Measurements from ENCODE around the gene TEX10. TPM values are rescaled to one million over a fixed set of nuclear protein-coding genes. Genes with fewer than 3 reads are reported as not detected.
A peak's percentile ranks its signal among the peaks of the same experiment; 100 is the strongest.
"Not testable (repeated sequence)": the region's sequence is repeated elsewhere in the genome, so short reads cannot be mapped to it uniquely, and the experiment has no call there.

The TEX10 gene
- 10 to 100 TPM; 21.0 to 24.4 TPM for total RNA-seq

DNA sequence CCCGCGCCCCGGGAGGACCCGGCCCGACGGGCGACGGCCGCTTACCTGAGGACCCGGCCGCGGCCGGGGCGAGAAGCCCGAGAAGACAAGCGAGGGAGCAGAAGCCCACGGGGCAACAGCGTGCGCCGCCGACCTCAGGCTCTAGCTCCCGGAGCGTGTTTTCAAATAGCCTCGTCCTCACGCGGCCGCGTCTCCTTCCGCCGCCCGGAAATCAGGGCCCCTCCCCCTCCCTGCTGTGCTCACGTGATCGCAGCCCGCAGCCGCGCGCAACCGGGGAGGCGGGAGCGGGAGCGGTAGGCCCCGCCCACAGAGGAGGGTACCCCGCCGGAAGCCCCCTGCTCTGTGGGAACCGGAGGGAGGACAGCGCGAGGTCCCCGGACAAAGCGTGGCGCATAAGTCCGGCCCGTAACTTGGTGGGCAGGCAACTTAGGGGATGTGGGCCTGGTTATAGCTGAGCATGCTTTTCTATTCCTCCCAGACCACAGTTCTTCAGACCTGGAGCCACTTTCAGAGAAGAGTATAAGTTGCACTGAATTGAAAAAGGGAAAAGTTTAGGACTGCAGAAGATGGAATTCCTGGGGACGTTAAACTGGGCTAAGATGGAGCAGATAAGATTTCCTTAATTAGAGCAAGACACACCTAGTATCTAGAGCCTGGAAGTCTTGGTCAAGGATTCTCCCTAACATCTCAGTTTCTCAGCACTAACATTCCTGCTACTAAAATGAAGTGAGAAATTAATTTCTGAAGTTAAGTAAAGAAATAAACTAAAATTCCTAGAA is at the start of gene TEX10:
Gene TEX10 (minus strand): TSS at position 216 of the 779 bp plus-strand sequence. CDS start 3,579 bp downstream, outside the sequence.
- DNase-seq (peak; percentile 91), ATAC-seq (peak; percentile 88)
- Mint-ChIP-seq H3K9me3 (ENCODE audit: low read depth) (peaks cover 6% of the 10 kb centered on the region), H3K36me3 (peaks cover 26% of the 10 kb centered on the region), H3K4me1 (peaks cover 48% of the 10 kb centered on the region), H3K27ac (peak within 1 kb of the TSS; percentile 90), H3K27me3 (no peaks in the 10 kb centered on the region), H3K4me3 (peak within 1 kb of the TSS; percentile 98)
- CTCF ChIA-PET: interaction anchor here (1.1 to 6.2 kb wide), 5 partner anchors 10 to 85 kb away, joined by 4 to 30 read pairs (median 10); no protein-coding TSS in a partner anchor

GRCh38 chr9:100401042-100401441 is 48.3 kb upstream of the TEX10 start:
- H3K36me3 Mint-ChIP-seq: no peaks in the 10 kb centered on the region
- H3K4me1 Mint-ChIP-seq: no peaks in the 10 kb centered on the region
- H3K27ac Mint-ChIP-seq: no peak overlapping the region
- no peaks in the 10 kb centered on the region for H3K9me3 Mint-ChIP-seq (ENCODE audit: low read depth)
- H3K27me3 Mint-ChIP-seq: peaks cover 6% of the 10 kb centered on the region
- ATAC-seq (no peak), DNase-seq (no peak)
- CTCF ChIA-PET: interaction anchor here (1.1 kb wide), 1 partner anchor 17 kb away, joined by 4 read pairs; no protein-coding TSS in a partner anchor
- no peak overlapping the region for H3K4me3 Mint-ChIP-seq

GRCh38 chr9:100397529-100398266 is 45.0 kb upstream of the TEX10 start:
- H3K4me1 Mint-ChIP-seq: peaks cover 2% of the 10 kb centered on the region
- H3K4me3 Mint-ChIP-seq: no peak overlapping the region
- H3K9me3 Mint-ChIP-seq (ENCODE audit: low read depth): no peaks in the 10 kb centered on the region
- CTCF ChIA-PET: interaction anchor here (1.1 kb wide), 1 partner anchor 40 kb away, joined by 3 read pairs; no protein-coding TSS in a partner anchor
- ATAC-seq: no peak
- DNase-seq: no peak
- H3K27me3 Mint-ChIP-seq: no peaks in the 10 kb centered on the region
- H3K27ac Mint-ChIP-seq: no peak overlapping the region
- H3K36me3 Mint-ChIP-seq: no peaks in the 10 kb centered on the region

- Mint-ChIP-seq H3K36me3 (no peaks in the 10 kb centered on the region), H3K9me3 (ENCODE audit: low read depth) (no peaks in the 10 kb centered on the region), H3K27ac (no peak overlapping the region), H3K4me3 (no peak overlapping the region), H3K27me3 (no peaks in the 10 kb centered on the region), H3K4me1 (peaks cover 2% of the 10 kb centered on the region)
- CTCF ChIA-PET: no interaction called here
- no peak for ATAC-seq
- DNase-seq: no peak
Measured at GRCh38 chr9:100396769-100397168, 44.0 kb upstream of the TEX10 start.

GRCh38 chr9:100394816-100395215 is 42.1 kb upstream of the TEX10 start:
- Mint-ChIP-seq H3K9me3 (ENCODE audit: low read depth) (no peaks in the 10 kb centered on the region), H3K27ac (no peak overlapping the region), H3K4me1 (peaks cover 2% of the 10 kb centered on the region), H3K4me3 (no peak overlapping the region), H3K27me3 (no peaks in the 10 kb centered on the region), H3K36me3 (no peaks in the 10 kb centered on the region)
- ATAC-seq (no peak), DNase-seq (no peak)
- CTCF ChIA-PET: no interaction called here

DNA sequence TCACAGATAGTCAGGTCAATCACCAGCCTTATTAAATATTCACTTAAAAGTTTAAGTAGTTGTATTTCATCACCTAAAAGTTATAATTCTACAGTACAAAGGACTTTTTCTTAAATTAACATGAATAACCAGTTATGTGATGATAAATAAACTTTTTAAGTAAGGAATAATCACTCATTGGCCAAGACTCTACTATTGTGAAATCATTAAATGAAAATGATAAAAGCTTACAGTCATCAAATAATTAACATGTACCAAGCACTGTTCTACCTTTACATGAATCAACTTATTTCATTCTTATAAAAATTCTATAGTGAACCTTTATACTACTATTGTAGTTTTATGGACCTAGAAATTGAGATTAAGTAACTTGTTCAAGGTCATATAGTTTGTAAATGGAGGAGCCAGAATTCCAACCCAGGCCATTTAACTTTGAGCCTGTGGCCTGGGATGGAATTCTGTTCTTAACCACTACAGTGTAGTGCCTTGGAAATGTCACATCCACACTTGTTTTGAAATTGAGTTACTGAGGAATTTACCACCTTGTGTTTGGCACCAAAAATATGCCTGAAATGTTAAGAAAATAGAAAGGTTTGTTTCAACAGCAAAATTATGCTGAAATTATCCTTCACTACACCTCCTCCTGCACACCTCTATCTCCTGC is 41.4 kb upstream of the TEX10 start:
- H3K27ac Mint-ChIP-seq: no peak overlapping the region
- H3K36me3 Mint-ChIP-seq: no peaks in the 10 kb centered on the region
- no peak overlapping the region for H3K4me3 Mint-ChIP-seq
- no peaks in the 10 kb centered on the region for H3K9me3 Mint-ChIP-seq (ENCODE audit: low read depth)
- DNase-seq: no peak
- CTCF ChIA-PET: no interaction called here
- H3K4me1 Mint-ChIP-seq: peaks cover 2% of the 10 kb centered on the region
- no peak for ATAC-seq
- no peaks in the 10 kb centered on the region for H3K27me3 Mint-ChIP-seq

DNA sequence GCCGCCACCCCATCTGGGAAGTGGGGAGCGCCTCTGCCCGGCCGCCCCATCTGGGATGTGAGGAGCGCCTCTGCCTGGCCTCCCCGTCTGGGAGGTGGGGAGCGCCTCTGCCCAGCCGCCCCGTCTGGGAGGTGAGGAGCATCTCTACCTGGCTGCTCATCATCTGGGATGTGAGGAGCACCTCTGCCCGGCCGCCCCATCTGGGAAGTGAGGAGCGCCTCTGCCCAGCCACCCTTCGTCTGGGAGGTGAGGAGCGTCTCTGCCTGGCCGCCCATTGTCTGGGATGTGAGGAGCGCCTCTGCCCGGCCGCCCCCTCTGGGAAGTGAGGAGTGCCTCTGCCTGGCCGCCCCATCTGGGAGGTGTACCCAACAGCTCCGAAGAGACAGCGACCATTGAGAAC is 40.2 kb upstream of the TEX10 start:
- H3K4me3 Mint-ChIP-seq; H3K4me1 Mint-ChIP-seq; DNase-seq; H3K9me3 Mint-ChIP-seq (ENCODE audit: low read depth); H3K27ac Mint-ChIP-seq; H3K27me3 Mint-ChIP-seq; ATAC-seq; CTCF ChIA-PET; H3K36me3 Mint-ChIP-seq: not testable (repeated sequence)

DNA sequence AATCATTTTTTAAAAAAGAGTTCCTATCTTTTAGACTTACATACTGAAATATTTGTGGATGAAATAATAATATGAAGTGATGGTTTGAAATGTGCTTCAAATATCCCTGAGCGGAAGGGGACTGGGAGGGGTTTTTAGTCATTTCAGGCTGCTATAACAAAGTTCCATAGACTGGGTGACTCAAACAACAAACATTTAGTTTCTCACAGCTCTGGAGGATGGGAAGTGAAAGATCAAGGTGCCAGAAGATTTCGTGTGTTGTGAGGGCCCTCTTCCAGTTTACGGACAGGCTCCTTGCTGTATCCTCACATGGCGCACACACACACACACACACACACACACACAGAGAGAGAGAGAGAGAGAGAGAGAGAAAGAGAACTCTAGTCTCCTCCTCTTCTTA is 27.1 kb upstream of the TEX10 start:
- CTCF ChIA-PET: no interaction called here
- H3K4me3 Mint-ChIP-seq: no peak overlapping the region
- H3K36me3 Mint-ChIP-seq: peaks cover 5% of the 10 kb centered on the region
- ATAC-seq: no peak
- no peak overlapping the region for H3K27ac Mint-ChIP-seq
- peaks cover 5% of the 10 kb centered on the region for H3K9me3 Mint-ChIP-seq (ENCODE audit: low read depth)
- no peaks in the 10 kb centered on the region for H3K27me3 Mint-ChIP-seq
- H3K4me1 Mint-ChIP-seq: no peaks in the 10 kb centered on the region
- no peak for DNase-seq

- H3K36me3 Mint-ChIP-seq: peaks cover 2% of the 10 kb centered on the region
- H3K9me3 Mint-ChIP-seq (ENCODE audit: low read depth): no peaks in the 10 kb centered on the region
- H3K27me3 Mint-ChIP-seq: no peaks in the 10 kb centered on the region
- H3K4me3 Mint-ChIP-seq: no peak overlapping the region
- CTCF ChIA-PET: no interaction called here
- no peak for DNase-seq
- H3K27ac Mint-ChIP-seq: no peak overlapping the region
- no peaks in the 10 kb centered on the region for H3K4me1 Mint-ChIP-seq
- no peak for ATAC-seq
Measured at GRCh38 chr9:100377015-100377414, 24.3 kb upstream of the TEX10 start.

DNA sequence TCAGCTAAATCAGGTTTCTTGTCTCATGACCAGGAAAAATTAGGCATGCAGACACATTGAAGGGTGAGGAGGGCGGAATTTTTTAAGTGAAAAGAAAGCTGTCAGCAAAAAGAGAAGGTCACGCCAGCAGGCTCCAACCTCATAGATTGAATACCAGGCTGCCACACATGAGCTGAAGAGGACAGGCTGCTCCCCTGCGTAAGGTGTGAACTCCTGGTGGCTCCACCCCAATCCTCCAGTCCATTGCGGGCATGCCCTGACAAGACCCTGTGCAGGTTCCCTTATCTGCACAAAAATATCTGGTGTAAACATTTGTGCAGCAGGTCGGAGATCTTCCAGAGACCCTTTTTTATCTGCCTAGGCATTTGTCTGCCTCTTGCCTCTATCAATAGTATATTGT is 22.9 kb upstream of the TEX10 start:
- no peak overlapping the region for H3K27ac Mint-ChIP-seq
- H3K4me1 Mint-ChIP-seq: no peaks in the 10 kb centered on the region
- no peaks in the 10 kb centered on the region for H3K9me3 Mint-ChIP-seq (ENCODE audit: low read depth)
- ATAC-seq (no peak), DNase-seq (no peak)
- CTCF ChIA-PET: no interaction called here
- no peak overlapping the region for H3K4me3 Mint-ChIP-seq
- no peaks in the 10 kb centered on the region for H3K27me3 Mint-ChIP-seq
- H3K36me3 Mint-ChIP-seq: peaks cover 2% of the 10 kb centered on the region

DNA sequence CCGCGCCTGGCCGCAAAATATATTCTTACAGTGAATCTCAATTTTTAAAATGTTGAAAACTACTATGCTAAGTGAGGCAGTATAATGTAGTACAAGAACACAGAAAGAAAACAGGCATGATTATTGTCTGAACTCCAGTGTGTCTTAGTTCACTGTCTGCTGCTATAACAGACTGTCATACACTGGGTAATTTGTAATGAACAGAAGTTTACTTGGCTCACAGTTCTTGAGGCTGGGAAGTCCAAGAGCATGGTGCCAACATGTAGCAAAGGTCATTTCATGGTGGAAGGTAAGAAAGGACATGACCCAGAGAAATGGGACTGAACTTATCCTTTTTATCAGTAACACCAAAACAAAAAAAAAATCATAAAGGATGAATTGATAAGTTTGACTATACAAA is 19.9 kb upstream of the TEX10 start:
- CTCF ChIA-PET: no interaction called here
- ATAC-seq (no peak), DNase-seq (no peak)
- no peak overlapping the region for H3K4me3 Mint-ChIP-seq
- H3K9me3 Mint-ChIP-seq (ENCODE audit: low read depth): peaks cover 3% of the 10 kb centered on the region
- no peak overlapping the region for H3K27ac Mint-ChIP-seq
- no peaks in the 10 kb centered on the region for H3K27me3 Mint-ChIP-seq
- no peaks in the 10 kb centered on the region for H3K4me1 Mint-ChIP-seq
- H3K36me3 Mint-ChIP-seq: peaks cover 2% of the 10 kb centered on the region

DNA sequence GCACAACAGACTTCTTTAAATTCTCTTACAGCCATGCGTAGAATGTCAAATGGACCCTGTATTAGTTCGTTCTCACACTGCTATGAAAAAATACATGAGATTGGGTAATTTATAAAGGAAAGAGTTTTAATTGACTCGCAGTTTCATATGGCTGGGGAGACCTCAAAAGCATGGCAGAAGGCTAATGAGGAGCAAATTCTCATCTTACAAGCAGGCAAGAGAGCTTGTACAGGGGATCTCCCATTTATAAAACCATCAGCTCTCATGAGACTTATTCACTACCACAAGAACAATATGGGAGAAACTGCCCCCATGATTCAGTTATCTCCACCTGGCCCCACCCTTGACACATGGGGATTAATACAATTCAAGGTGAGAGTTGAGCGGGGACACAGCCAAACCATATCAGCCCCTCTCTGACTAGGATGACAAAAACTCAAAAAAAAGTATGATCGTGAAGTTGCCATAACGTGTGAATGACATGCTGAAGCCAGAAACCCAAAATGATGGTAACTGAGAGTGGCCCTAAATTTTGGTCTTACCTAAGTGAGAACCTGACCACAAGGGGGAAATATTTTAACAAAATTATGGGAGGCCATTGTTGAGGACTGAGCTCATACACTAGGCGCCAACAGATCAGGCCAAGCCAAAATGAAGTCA is 17.5 kb upstream of the TEX10 start:
- Mint-ChIP-seq H3K27ac (no peak overlapping the region), H3K4me3 (no peak overlapping the region), H3K27me3 (no peaks in the 10 kb centered on the region), H3K9me3 (ENCODE audit: low read depth) (peaks cover 5% of the 10 kb centered on the region), H3K36me3 (no peaks in the 10 kb centered on the region), H3K4me1 (no peaks in the 10 kb centered on the region)
- DNase-seq (no peak), ATAC-seq (no peak)
- CTCF ChIA-PET: no interaction called here

DNA sequence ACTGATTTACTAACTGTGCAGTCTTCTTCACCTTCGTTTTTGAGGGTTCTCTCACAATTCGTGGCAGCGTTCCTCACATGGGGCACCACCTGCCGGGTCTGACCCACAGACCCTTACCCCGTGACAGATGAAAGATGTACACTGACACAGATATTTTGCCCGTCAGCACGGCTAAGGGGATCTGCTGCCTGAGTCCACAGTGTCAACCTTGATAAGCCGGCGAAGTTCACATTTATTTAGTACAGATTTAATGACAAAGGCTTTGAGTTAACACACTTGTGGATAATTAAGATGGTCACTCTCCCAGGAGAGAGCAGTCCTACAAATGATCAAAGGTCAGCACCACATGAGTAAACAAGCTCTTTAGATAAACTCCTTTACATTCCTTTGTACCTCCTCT is 15.9 kb upstream of the TEX10 start:
- ATAC-seq (no peak), DNase-seq (no peak)
- peaks cover 5% of the 10 kb centered on the region for H3K9me3 Mint-ChIP-seq (ENCODE audit: low read depth)
- no peak overlapping the region for H3K4me3 Mint-ChIP-seq
- H3K4me1 Mint-ChIP-seq: no peaks in the 10 kb centered on the region
- CTCF ChIA-PET: no interaction called here
- peaks cover 2% of the 10 kb centered on the region for H3K36me3 Mint-ChIP-seq
- H3K27ac Mint-ChIP-seq: no peak overlapping the region
- H3K27me3 Mint-ChIP-seq: no peaks in the 10 kb centered on the region
